OCI-LY1 (cell line): ENCODE measurements around the gene RORB.

Experiments used
- CTCF ChIP-seq: fragments of 200-600 bp; sonication (generic), shearing (Covaris generic); IDR thresholded peaks from 2 replicates; pipeline ENCODE4 v1.5.1; 2017; ENCODE audit warnings: mild to moderate bottlenecking, antibody characterized with exemption, low read length, moderate library complexity, mixed read lengths
- EZH2 ChIP-seq: fragments of 200-600 bp; sonication (generic), shearing (Covaris generic); IDR thresholded peaks from 2 replicates; pipeline ENCODE4 v1.8.0; 2017; ENCODE audit warnings: borderline replicate concordance, mixed run types, mild to moderate bottlenecking, antibody characterized with exemption, low read length, moderate library complexity, mixed read lengths

DNA sequence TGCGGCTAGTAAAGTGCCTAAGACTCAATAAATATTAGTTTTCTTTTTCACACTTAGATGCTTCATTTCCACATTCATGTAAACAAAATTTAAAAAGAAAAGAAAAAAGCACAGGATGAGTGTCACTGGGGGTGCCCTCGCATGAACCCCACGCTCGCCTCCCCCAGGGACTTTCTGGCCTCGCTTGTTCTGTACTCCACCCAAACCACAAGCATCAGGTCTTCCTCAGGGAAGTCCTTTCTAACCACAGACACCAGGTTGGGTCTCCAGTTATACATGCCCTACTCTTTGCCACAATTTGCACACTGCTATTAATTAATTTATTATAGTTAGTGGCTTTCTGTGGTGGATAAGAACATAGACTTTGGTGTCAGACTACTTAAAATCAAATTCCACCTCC lies 92.4 kb downstream of the RORB start:
- no peak for TF ChIP-seq CTCF
- no peak for TF ChIP-seq EZH2
